ENCODE measurements around the gene TMEM87B. TPM values are rescaled to one million over a fixed set of nuclear protein-coding genes. Genes with fewer than 3 reads are reported as not detected.

Gene TMEM87B
- total RNA-seq, 1 donor from 2014 or later: 5.7 TPM

- Histone ChIP-seq H3K27ac (replicated peaks) (no peak overlapping the region), H3K27me3 (ENCODE audit: low read depth) (no peaks in the 10 kb centered on the region), H3K4me1 (no peaks in the 10 kb centered on the region), H3K36me3 (no peaks in the 10 kb centered on the region), H3K4me3 (no peak overlapping the region), H3K9me3 (replicated peaks) (no peaks in the 10 kb centered on the region)
- TF ChIP-seq CTCF (IDR thresholded peaks at IDR 0.05; ENCODE audit: borderline replicate concordance): no peak
- intact Hi-C loops (cut with micrococcal nuclease): no loop called here
- DNase-seq: no peak
Observed at GRCh38 chr2:112168422-112169124, 113.5 kb downstream of the TMEM87B start.

Other genes with a start within 250 kb of the TMEM87B start
- gene ANAPC1, start 171.1 kb upstream of the TMEM87B start, total RNA-seq: 17.0 TPM
- 4.7 TPM for gene MERTK, start 156.7 kb upstream of the TMEM87B start, total RNA-seq
- 0.60 TPM for gene FBLN7, start 83.1 kb downstream of the TMEM87B start, total RNA-seq
- gene ZC3H8, start 199.8 kb downstream of the TMEM87B start, total RNA-seq: 15.2 TPM
- gene ZC3H6, start 220.3 kb downstream of the TMEM87B start, total RNA-seq: 23.5 TPM